ENCODE results near the gene ARHGAP1. TPM values are rescaled to one million over a fixed set of nuclear protein-coding genes. Genes with fewer than 3 reads are reported as not detected.

The ARHGAP1 gene
- total and polyA plus RNA-seq, 2 experiments from 2014 or later = 54.3 to 98.5 TPM

GRCh38 chr11:46643986-46644385 is 56.4 kb downstream of the ARHGAP1 start:
- TF ChIP-seq EZH2phosphoT487 (IDR thresholded peaks at IDR 0.05; ENCODE audit: insufficient read depth, low read depth) (no peak), EZH2 (IDR thresholded peaks at IDR 0.05; ENCODE audit: insufficient read depth, poor library complexity, severe bottlenecking) (no peak)
- H3K27me3 ChIP-seq (replicated peaks; ENCODE audit: insufficient read depth) = no peaks in the 10 kb centered on the region
- H2AFZ ChIP-seq = no peak overlapping the region
- no peaks in the 10 kb centered on the region for H3K9me3 ChIP-seq (ENCODE audit: low read depth)
- H3K27ac ChIP-seq = no peak overlapping the region
- peaks cover 20% of the 10 kb centered on the region for H3F3A ChIP-seq (ENCODE audit: insufficient read depth)
- no peaks in the 10 kb centered on the region for H3K9me2 ChIP-seq (ENCODE audit: insufficient read depth)
- no peaks in the 10 kb centered on the region for H4K20me1 ChIP-seq (ENCODE audit: insufficient read depth)
- H3K9ac ChIP-seq = no peak overlapping the region
- no peak overlapping the region for H3K4me3 ChIP-seq
- no peak for DNase-seq
- H3K79me2 ChIP-seq (ENCODE audit: insufficient read depth) = peaks cover 45% of the 10 kb centered on the region
- in situ Hi-C loops (cut with MboI) = no loop called here
- H3K36me3 ChIP-seq (ENCODE audit: low read depth) = peaks cover 19% of the 10 kb centered on the region
- H3K4me1 ChIP-seq (ENCODE audit: insufficient read depth) = peaks cover 12% of the 10 kb centered on the region
- no peak overlapping the region for H3K4me2 ChIP-seq (ENCODE audit: unreplicated experiment)

- DNase-seq = no peak
- in situ Hi-C loops (cut with MboI) = no loop called here
- H3K79me2 ChIP-seq (ENCODE audit: insufficient read depth) = peaks cover 50% of the 10 kb centered on the region
- no peaks in the 10 kb centered on the region for H3K27me3 ChIP-seq (replicated peaks; ENCODE audit: insufficient read depth)
- H3K9me3 ChIP-seq (ENCODE audit: low read depth) = no peaks in the 10 kb centered on the region
- H3K9ac ChIP-seq = no peak overlapping the region
- H3K4me2 ChIP-seq (ENCODE audit: unreplicated experiment) = no peak overlapping the region
- H3K36me3 ChIP-seq (ENCODE audit: low read depth) = peaks cover 19% of the 10 kb centered on the region
- no peak for TF ChIP-seq EZH2 (IDR thresholded peaks at IDR 0.05; ENCODE audit: insufficient read depth, poor library complexity, severe bottlenecking)
- no peak for TF ChIP-seq EZH2phosphoT487 (IDR thresholded peaks at IDR 0.05; ENCODE audit: insufficient read depth, low read depth)
- H3K27ac ChIP-seq = no peak overlapping the region
- H2AFZ ChIP-seq = no peak overlapping the region
- H3F3A ChIP-seq (ENCODE audit: insufficient read depth) = peaks cover 15% of the 10 kb centered on the region
- H4K20me1 ChIP-seq (ENCODE audit: insufficient read depth) = no peaks in the 10 kb centered on the region
- 95 to 96% methylated on average over 3 of the region's 3 CpGs for WGBS, 2 experiments (ENCODE audit: low coverage in 1 of 2, low lambda C conversion rate in 2 of 2, missing lambda C conversion rate in 2 of 2)
- H3K4me3 ChIP-seq = no peak overlapping the region
- peaks cover 8% of the 10 kb centered on the region for H3K4me1 ChIP-seq (ENCODE audit: insufficient read depth)
- H3K9me2 ChIP-seq (ENCODE audit: insufficient read depth) = no peaks in the 10 kb centered on the region
Observed at GRCh38 chr11:46643531-46643930, 56.9 kb downstream of the ARHGAP1 start.

GRCh38 chr11:46642627-46643335 is 57.6 kb downstream of the ARHGAP1 start:
- Histone ChIP-seq H3K27me3 (replicated peaks; ENCODE audit: insufficient read depth) (no peaks in the 10 kb centered on the region), H3K9ac (no peak overlapping the region), H3K4me3 (no peak overlapping the region), H3K36me3 (ENCODE audit: low read depth) (peaks cover 19% of the 10 kb centered on the region), H3K9me2 (ENCODE audit: insufficient read depth) (no peaks in the 10 kb centered on the region), H3K4me1 (ENCODE audit: insufficient read depth) (0 out of 2 replicates have a peak, but pooled peaks cover under 1% of the 10 kb centered on the region), H3F3A (ENCODE audit: insufficient read depth) (peaks cover 8% of the 10 kb centered on the region), H3K27ac (no peak overlapping the region), H2AFZ (no peak overlapping the region), H3K4me2 (ENCODE audit: unreplicated experiment) (no peak overlapping the region), H4K20me1 (ENCODE audit: insufficient read depth) (no peaks in the 10 kb centered on the region), H3K9me3 (ENCODE audit: low read depth) (no peaks in the 10 kb centered on the region), H3K79me2 (ENCODE audit: insufficient read depth) (peaks cover 56% of the 10 kb centered on the region)
- 78 to 83% methylated on average over 8 of the region's 8 CpGs for WGBS, 2 experiments (ENCODE audit: low coverage in 1 of 2, low lambda C conversion rate in 2 of 2, missing lambda C conversion rate in 2 of 2)
- in situ Hi-C loops (cut with MboI) = no loop called here
- no peak for DNase-seq
- TF ChIP-seq EZH2 (IDR thresholded peaks at IDR 0.05; ENCODE audit: insufficient read depth, poor library complexity, severe bottlenecking) = no peak
- TF ChIP-seq EZH2phosphoT487 (IDR thresholded peaks at IDR 0.05; ENCODE audit: insufficient read depth, low read depth) = no peak

- Histone ChIP-seq H3K4me2 (ENCODE audit: unreplicated experiment) (no peak overlapping the region), H3K9me2 (ENCODE audit: insufficient read depth) (no peaks in the 10 kb centered on the region), H3F3A (ENCODE audit: insufficient read depth) (no peaks in the 10 kb centered on the region), H4K20me1 (ENCODE audit: insufficient read depth) (no peaks in the 10 kb centered on the region), H3K27me3 (replicated peaks; ENCODE audit: insufficient read depth) (no peaks in the 10 kb centered on the region), H3K4me3 (no peak overlapping the region), H3K9ac (no peak overlapping the region), H3K27ac (no peak overlapping the region), H3K4me1 (ENCODE audit: insufficient read depth) (no peaks in the 10 kb centered on the region), H3K36me3 (ENCODE audit: low read depth) (peaks cover 25% of the 10 kb centered on the region), H3K79me2 (ENCODE audit: insufficient read depth) (peaks cover 68% of the 10 kb centered on the region), H2AFZ (no peak overlapping the region), H3K9me3 (ENCODE audit: low read depth) (no peaks in the 10 kb centered on the region)
- no peak for DNase-seq
- 94 to 100% methylated on average over 3 of the region's 3 CpGs for WGBS, 2 experiments (ENCODE audit: low coverage in 1 of 2, low lambda C conversion rate in 2 of 2, missing lambda C conversion rate in 2 of 2)
- TF ChIP-seq EZH2 (IDR thresholded peaks at IDR 0.05; ENCODE audit: insufficient read depth, poor library complexity, severe bottlenecking) = no peak
- no peak for TF ChIP-seq EZH2phosphoT487 (IDR thresholded peaks at IDR 0.05; ENCODE audit: insufficient read depth, low read depth)
- in situ Hi-C loops (cut with MboI) = no loop called here
Observed at GRCh38 chr11:46641639-46642038, 58.8 kb downstream of the ARHGAP1 start.

Data from GM23248 (cell line).